DOHH2 (cell line): Measurements from ENCODE around the gene LRRC4.

Experiments used
- H3F3A ChIP-seq: fragments of 200-600 bp; sonication (generic), shearing (Covaris generic); 2 replicates; pipeline ENCODE4 v1.6.0; 2016; ENCODE audit warnings: antibody characterized with exemption, mild to moderate bottlenecking; ENCODE audit not compliant: control insufficient read depth, insufficient read depth
- H3K27ac ChIP-seq: fragments of 200-600 bp; sonication (generic); 2 replicates; pipeline ENCODE4 v1.5.1; 2014; ENCODE audit warnings: low read depth, mild to moderate bottlenecking, low read length, moderate library complexity
- H3K27me3 ChIP-seq: fragments of 200-600 bp; sonication (generic); 2 replicates; pipeline ENCODE4 v1.6.1; 2014; ENCODE audit warnings: mild to moderate bottlenecking, low read length, mixed read lengths; ENCODE audit not compliant: control insufficient read depth
- H3K36me3 ChIP-seq: fragments of 200-600 bp; sonication (generic); 2 replicates; pipeline ENCODE4 v1.6.1; 2014; ENCODE audit warnings: mild to moderate bottlenecking, low read length, moderate library complexity, mixed read lengths; ENCODE audit not compliant: control insufficient read depth
- H3K4me1 ChIP-seq: fragments of 200-600 bp; sonication (generic); 2 replicates; pipeline ENCODE4 v1.6.1; 2014; ENCODE audit warnings: mild to moderate bottlenecking, low read length, mixed read lengths; ENCODE audit not compliant: control insufficient read depth
- H3K4me2 ChIP-seq: fragments of 200-600 bp; sonication (generic); 2 replicates; pipeline ENCODE4 v1.6.0; 2014; ENCODE audit warnings: mild to moderate bottlenecking, low read length, moderate library complexity
- H3K4me3 ChIP-seq: fragments of 200-600 bp; sonication (generic); 2 replicates; pipeline ENCODE4 v1.5.1; 2014; ENCODE audit warnings: mild to moderate bottlenecking, low read length, mixed read lengths
- H3K79me2 ChIP-seq: fragments of 200-600 bp; sonication (generic); 2 replicates; pipeline ENCODE4 v1.6.1; 2014; ENCODE audit warnings: mild to moderate bottlenecking, low read length, mixed read lengths; ENCODE audit not compliant: control insufficient read depth
- H3K9me2 ChIP-seq: fragments of 200-600 bp; sonication (generic); replicated peaks from 2 replicates; pipeline ENCODE4 v1.6.1; 2014; ENCODE audit warnings: mild to moderate bottlenecking, low read length, mixed read lengths; ENCODE audit not compliant: control insufficient read depth
- H3K9me3 ChIP-seq: fragments of 200-600 bp; sonication (generic); 2 replicates; pipeline ENCODE4 v1.6.1; 2014; ENCODE audit warnings: antibody characterized with exemption, low read length, mixed read lengths; ENCODE audit not compliant: control insufficient read depth, insufficient read depth
- H4K20me1 ChIP-seq: fragments of 200-600 bp; sonication (generic); 2 replicates; pipeline ENCODE4 v1.6.0; 2014; ENCODE audit warnings: low read depth, mild to moderate bottlenecking, antibody characterized with exemption, low read length, moderate library complexity; ENCODE audit not compliant: control insufficient read depth, insufficient read depth
- EZH2phosphoT487 ChIP-seq: fragments of 200-600 bp; sonication (generic); IDR thresholded peaks from 2 replicates; pipeline ENCODE4 v1.6.1; 2017; ENCODE audit warnings: borderline replicate concordance, mild to moderate bottlenecking, antibody characterized with exemption, low read length, moderate library complexity, mixed read lengths
- TF ChIP-seq, protein P1 (sequence below): fragments of 200-600 bp; sonication (generic); IDR thresholded peaks from one replicate; pipeline ENCODE4 v1.5.1; 2014; ENCODE audit warnings: antibody characterized with exemption, mild to moderate bottlenecking, low read depth, low read length; ENCODE audit not compliant: poor library complexity, severe bottlenecking

Gene LRRC4

DNA sequence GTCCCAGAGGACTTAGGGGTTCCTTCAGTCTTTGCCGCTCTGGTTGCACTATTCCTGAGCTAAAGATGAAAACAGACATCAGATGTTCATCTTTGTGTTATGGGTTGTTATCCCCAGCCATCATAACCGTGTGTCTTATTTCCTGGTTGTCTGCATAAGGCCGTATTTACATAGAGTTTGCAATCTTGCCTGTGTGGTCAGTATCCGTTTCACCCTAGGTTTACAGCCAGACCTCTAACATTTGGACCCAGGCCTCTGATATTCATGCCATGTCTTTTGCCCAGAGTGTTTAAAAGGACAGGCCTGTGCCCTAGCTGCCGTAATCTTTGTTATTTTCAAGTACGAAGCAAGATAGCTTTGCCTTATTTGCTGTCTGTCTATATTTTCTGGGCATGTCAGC lies 26.6 kb downstream of the LRRC4 start:
- Histone ChIP-seq H3K79me2 (no peaks in the 10 kb centered on the region), H3K27me3 (no peaks in the 10 kb centered on the region), H3K9me2 (no peaks in the 10 kb centered on the region), H3K9me3 (no peaks in the 10 kb centered on the region), H3K4me2 (peak overlapping the region; percentile 48), H3K36me3 (peaks cover 10% of the 10 kb centered on the region), H3F3A (no peaks in the 10 kb centered on the region), H3K27ac (no peak overlapping the region), H4K20me1 (no peaks in the 10 kb centered on the region), H3K4me1 (peaks cover 37% of the 10 kb centered on the region), H3K4me3 (0 out of 2 replicates have a peak overlapping the region, but pooled peaks have one; percentile 38)
- no peak for TF ChIP-seq EZH2phosphoT487
- TF ChIP-seq, protein P1, sequence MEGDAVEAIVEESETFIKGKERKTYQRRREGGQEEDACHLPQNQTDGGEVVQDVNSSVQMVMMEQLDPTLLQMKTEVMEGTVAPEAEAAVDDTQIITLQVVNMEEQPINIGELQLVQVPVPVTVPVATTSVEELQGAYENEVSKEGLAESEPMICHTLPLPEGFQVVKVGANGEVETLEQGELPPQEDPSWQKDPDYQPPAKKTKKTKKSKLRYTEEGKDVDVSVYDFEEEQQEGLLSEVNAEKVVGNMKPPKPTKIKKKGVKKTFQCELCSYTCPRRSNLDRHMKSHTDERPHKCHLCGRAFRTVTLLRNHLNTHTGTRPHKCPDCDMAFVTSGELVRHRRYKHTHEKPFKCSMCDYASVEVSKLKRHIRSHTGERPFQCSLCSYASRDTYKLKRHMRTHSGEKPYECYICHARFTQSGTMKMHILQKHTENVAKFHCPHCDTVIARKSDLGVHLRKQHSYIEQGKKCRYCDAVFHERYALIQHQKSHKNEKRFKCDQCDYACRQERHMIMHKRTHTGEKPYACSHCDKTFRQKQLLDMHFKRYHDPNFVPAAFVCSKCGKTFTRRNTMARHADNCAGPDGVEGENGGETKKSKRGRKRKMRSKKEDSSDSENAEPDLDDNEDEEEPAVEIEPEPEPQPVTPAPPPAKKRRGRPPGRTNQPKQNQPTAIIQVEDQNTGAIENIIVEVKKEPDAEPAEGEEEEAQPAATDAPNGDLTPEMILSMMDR = no peak

DNA sequence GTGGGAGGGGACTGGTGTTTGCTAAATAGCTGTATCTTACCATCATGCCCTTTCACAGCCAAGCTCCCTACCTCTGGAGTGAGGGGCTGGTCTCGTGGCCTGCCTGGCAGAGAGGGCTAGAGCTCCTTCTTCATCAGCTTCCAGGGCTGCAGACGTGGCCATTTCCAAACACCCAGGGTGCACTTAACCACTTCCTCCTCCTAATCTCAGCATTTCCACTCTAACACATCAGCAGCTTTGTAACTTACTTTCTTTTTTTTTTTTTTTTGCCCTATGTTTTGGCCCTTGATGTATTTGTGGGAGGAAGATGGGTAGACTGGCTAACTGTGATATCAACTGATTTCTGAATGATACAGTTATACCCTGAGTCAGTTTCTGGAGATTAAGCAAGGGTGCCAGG lies 27.4 kb downstream of the LRRC4 start:
- no peak overlapping the region for H3K27ac ChIP-seq

DNA sequence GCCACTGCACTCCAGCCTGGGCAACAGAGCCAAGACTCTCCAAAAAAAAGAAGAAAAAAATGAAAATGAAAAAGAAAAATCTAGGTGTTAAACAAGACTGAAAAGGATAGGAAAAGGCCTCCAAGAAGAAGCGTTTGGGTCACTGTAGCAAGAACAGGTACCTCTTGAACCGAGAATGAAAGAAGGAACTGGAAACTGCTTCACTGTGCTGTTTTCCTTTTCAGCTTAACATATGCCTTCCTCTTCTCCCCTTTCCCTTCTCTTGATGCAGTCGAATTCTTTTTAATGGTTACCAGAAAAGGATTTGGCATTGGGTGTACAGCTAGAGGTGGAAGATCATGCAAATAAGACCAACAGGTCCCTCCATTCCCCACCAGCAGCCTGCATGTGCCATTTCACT lies 28.1 kb downstream of the LRRC4 start:
- Histone ChIP-seq H3K9me2 (no peaks in the 10 kb centered on the region), H3K36me3 (peaks cover 16% of the 10 kb centered on the region), H3K4me2 (peak overlapping the region; percentile 48), H3K4me1 (peaks cover 37% of the 10 kb centered on the region), H3F3A (no peaks in the 10 kb centered on the region), H3K27ac (no peak overlapping the region), H3K79me2 (no peaks in the 10 kb centered on the region), H3K4me3 (peak overlapping the region; percentile 38), H4K20me1 (no peaks in the 10 kb centered on the region), H3K9me3 (no peaks in the 10 kb centered on the region), H3K27me3 (no peaks in the 10 kb centered on the region)
- TF ChIP-seq, protein P1 = no peak
- TF ChIP-seq EZH2phosphoT487 = no peak

More for the DNA sequence above, 27.4 kb downstream of the LRRC4 start:
- Histone ChIP-seq H3K9me3 (no peaks in the 10 kb centered on the region), H3K4me2 (peak overlapping the region; percentile 48), H3K4me3 (peak overlapping the region; percentile 38), H3K79me2 (no peaks in the 10 kb centered on the region), H3K9me2 (no peaks in the 10 kb centered on the region), H3K4me1 (peaks cover 37% of the 10 kb centered on the region), H4K20me1 (no peaks in the 10 kb centered on the region), H3F3A (no peaks in the 10 kb centered on the region), H3K27me3 (no peaks in the 10 kb centered on the region), H3K36me3 (peaks cover 10% of the 10 kb centered on the region)
- TF ChIP-seq, protein P1 = no peak
- no peak for TF ChIP-seq EZH2phosphoT487

DNA sequence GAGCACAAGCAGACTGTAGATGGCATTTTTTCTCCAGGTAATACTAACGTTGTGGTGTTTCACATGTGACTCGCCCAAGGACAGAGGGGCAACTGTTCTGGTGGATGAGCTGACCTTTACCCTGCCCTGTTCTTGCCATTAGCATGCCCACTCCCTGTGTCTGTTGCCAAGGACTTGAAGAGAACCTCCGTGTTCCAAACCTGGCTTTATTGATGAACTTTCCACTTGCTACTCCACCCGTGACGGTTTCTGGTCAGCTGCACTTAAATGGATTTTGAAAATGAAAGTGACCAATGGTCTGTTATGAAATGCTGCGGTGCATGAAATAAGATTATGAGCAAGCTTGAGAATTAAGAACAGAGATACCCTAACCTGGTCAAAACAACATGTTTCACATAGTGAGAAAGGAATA lies 30.4 kb downstream of the LRRC4 start:
- H4K20me1 ChIP-seq = no peaks in the 10 kb centered on the region
- H3K9me2 ChIP-seq = no peaks in the 10 kb centered on the region
- H3K27ac ChIP-seq = no peak overlapping the region
- H3K79me2 ChIP-seq = no peaks in the 10 kb centered on the region
- no peak overlapping the region for H3K4me3 ChIP-seq
- H3K27me3 ChIP-seq = no peaks in the 10 kb centered on the region
- H3K36me3 ChIP-seq = peaks cover 31% of the 10 kb centered on the region
- peaks cover 37% of the 10 kb centered on the region for H3K4me1 ChIP-seq
- H3K4me2 ChIP-seq = no peak overlapping the region
- no peaks in the 10 kb centered on the region for H3F3A ChIP-seq
- H3K9me3 ChIP-seq = no peaks in the 10 kb centered on the region
- no peak for TF ChIP-seq EZH2phosphoT487
- TF ChIP-seq, protein P1 = no peak
